22Rv1 (cell line): ENCODE results near the gene NOSIP.
A peak's percentile ranks its signal among the peaks of the same experiment; 100 is the strongest.

Experiments
- H3K27ac ChIP-seq: fragments of 450-650 bp; 2 replicates; pipeline ENCODE4 v1.5.1; 2017
- CTCF ChIP-seq: fragments of 450-650 bp; IDR thresholded peaks from 2 replicates; pipeline ENCODE4 v1.5.1; 2017; ENCODE audit warnings: mild to moderate bottlenecking
- ZFX ChIP-seq: fragments of 450-650 bp; IDR thresholded peaks from 2 replicates; pipeline ENCODE4 v1.6.1; 2017; ENCODE audit warnings: antibody characterized with exemption, borderline replicate concordance

NOSIP gene

GRCh38 chr19:49594157-49594992 is 14.0 kb upstream of the NOSIP start:
- peak overlapping the region; percentile 98 for H3K27ac ChIP-seq

GRCh38 chr19:49593233-49594113 is 13.1 kb upstream of the NOSIP start:
- H3K27ac ChIP-seq = peak overlapping the region; percentile 98
- no peak for TF ChIP-seq ZFX
- TF ChIP-seq CTCF = no peak

More at GRCh38 chr19:49594157-49594992, 14.0 kb upstream of the NOSIP start:
- TF ChIP-seq ZFX = no peak
- no peak for TF ChIP-seq CTCF

GRCh38 chr19:49592486-49593232 is 12.3 kb upstream of the NOSIP start:
- no peak for TF ChIP-seq ZFX
- peak overlapping the region; percentile 98 for H3K27ac ChIP-seq

GRCh38 chr19:49591731-49592485 is 11.6 kb upstream of the NOSIP start:
- H3K27ac ChIP-seq = peak overlapping the region; percentile 98
- TF ChIP-seq CTCF = no peak

GRCh38 chr19:49590971-49591730 is 10.8 kb upstream of the NOSIP start, which contains the start of gene PRR12:
TSS of gene PRR12 (plus strand) at chr19:49591182. CDS start at chr19:49591655, 473 bp downstream.
- peak within 1 kb of the TSS; percentile 98 for H3K27ac ChIP-seq
- no peak for TF ChIP-seq CTCF
- no peak for TF ChIP-seq ZFX

GRCh38 chr19:49590071-49590970 is 10.0 kb upstream of the NOSIP start:
- TF ChIP-seq ZFX (no peak), CTCF (0 out of 2 replicates have a peak, but pooled peaks have one; percentile 11)

More at GRCh38 chr19:49590071-49590970, 10.0 kb upstream of the NOSIP start:
- H3K27ac ChIP-seq = peak overlapping the region; percentile 98
